ENCODE measurements around the gene GCG.

Gene GCG

GRCh38 chr2:162152147-162152546, at the start of gene GCG:
GCG (minus strand) TSS chr2:162152247; CDS start chr2:162149178, 3,069 bp downstream.
- no peak for DNase-seq (ENCODE audit: low read depth)

GRCh38 chr2:162200636-162201035, 48.6 kb upstream of the GCG start:
- DNase-seq (ENCODE audit: low read depth): no peak

DNA sequence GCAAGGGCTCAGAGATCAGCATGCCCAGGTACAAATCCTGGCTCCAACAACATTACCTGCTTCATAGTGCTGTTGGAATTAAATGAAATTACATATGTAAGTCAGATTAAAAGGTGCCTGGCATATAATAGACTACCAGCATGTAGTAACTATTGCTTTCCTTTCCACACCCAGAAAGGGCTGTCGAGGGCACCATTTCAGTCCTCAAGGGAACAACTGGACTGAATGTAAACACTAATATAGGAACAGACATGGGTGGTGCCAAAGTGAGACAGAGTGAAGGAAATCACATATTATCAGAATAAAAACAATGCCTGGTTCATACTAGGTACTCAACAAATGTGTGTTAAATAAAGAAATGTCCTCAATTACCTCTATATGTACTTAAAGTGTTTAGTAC, 47.9 kb upstream of the GCG start:
- DNase-seq (ENCODE audit: low read depth): no peak

DNA sequence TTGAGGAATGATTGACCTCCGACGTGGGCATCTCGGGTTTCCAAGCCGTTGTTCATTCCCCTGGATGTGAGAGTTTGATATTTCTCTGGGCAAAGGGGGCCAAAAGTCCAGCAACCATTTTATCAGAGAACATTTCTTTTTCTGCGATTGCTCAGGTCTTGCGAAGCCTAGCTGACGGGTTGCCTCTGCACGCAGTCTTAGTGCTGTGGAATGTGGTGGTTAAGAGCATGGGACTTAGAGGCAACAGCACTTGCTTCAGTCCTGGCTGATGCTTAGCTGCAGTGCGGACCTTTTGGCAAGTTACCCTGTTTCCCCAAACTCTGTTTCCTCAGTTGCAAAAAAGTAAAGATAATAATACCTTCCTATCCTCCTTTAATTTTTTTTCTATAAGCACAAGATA, 46.2 kb upstream of the GCG start:
- peak; percentile 94 for DNase-seq (ENCODE audit: low read depth)

DNA sequence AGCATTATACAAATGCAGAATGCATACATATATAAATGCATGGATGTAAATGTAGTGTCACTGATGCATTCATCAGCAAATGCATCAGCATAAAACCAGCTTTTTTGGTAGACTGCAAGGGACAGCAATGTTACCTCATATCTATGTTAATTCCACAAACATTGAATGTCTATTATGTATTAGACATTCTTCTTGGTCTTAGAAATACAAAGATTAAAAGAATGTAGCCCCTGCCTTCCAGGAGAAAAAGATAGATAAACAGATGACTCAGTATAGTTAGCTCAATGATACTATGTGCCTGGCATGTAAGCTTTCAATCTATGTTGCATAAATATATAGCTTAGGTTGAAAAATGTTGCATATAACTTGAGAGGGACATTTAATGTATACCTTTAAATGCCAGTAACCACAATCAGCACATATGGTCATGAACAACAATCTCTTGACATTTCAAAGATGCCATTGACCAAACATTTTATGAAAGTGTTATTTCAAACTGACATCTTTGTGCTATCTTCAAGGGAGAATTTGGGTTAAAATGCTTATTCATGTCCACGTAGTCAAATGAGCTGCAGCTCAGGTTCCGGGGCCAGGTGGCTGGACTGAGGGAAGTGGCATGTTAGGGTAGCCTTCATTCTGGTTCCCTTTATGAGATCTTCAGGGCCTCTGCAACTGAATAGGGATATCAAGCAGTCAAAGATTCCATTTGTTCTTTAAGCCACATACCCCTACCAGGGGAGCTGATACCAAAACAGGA, 45.2 kb upstream of the GCG start:
- DNase-seq (ENCODE audit: low read depth): peak; percentile 86

GRCh38 chr2:162196638-162197037, 44.6 kb upstream of the GCG start:
- DNase-seq (ENCODE audit: low read depth): peak; percentile 86

- no peak for DNase-seq (ENCODE audit: low read depth)
Observed at GRCh38 chr2:162188451-162188850, 36.4 kb upstream of the GCG start.

- DNase-seq (ENCODE audit: low read depth): no peak
Observed at GRCh38 chr2:162185541-162186232, 33.6 kb upstream of the GCG start.

GRCh38 chr2:162184821-162185450, 32.9 kb upstream of the GCG start:
- no peak for DNase-seq (ENCODE audit: low read depth)

GRCh38 chr2:162184359-162184758, 32.3 kb upstream of the GCG start:
- DNase-seq (ENCODE audit: low read depth): no peak

DNA sequence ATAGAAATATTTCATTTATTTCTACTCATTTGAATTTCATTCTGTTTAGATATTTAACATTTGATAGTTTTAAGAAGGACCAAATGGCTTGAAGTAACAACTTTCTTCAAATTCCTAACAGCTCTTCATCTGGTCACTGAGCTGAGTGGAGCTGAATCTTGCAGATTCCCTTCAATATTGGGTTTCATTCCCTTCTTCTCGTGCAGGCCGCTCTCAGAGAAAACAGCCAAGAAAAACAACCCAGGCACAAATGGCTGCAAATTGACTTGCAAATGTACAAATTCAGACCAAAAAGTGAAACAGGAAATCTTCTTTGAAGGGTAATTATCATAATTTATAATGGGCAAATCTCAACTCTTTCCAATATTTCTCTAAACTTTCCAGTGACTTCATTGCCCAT, 30.3 kb upstream of the GCG start:
- no peak for DNase-seq (ENCODE audit: low read depth)

DNA sequence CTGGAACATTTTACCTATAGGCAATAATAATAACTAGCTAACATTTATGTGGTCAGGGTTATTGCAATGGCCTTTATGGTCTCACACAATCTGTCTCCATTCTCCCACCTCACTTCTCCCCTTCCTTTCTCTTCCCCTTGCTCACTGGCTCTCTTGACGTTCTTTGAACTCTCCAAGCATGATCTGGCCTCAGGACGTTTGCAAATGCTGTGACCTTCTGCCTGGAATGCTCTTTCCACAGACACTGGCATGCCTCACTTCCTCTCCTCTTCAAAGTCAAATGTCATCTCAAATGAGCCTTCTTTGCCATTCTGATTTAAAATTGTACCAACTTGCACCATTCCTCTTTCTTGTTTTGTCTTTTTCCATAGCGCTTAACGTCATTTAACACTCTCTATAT, 25.3 kb upstream of the GCG start:
- DNase-seq (ENCODE audit: low read depth): no peak

- DNase-seq (ENCODE audit: low read depth): no peak
Observed at GRCh38 chr2:162175714-162176113, 23.7 kb upstream of the GCG start.

DNA sequence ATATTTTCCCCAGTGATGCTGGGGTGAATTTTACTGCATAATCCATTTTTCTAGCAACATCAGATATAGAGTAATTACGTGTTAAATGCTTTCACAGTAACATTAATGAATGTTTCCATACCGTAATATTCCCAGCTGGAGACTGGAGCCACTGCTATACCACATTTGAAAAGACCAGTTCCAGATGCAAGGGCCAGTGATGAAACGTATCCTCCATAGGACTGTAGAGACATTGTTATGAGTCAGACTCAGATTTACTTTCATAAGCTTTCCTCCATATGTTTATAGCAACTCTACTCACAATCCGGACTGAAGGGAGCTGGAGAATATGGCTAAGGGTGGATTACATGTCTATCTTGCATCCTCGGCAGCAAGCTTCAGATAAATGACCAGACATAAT, 22.7 kb upstream of the GCG start:
- peak; percentile 72 for DNase-seq (ENCODE audit: low read depth)

GRCh38 chr2:162172802-162173370, 20.8 kb upstream of the GCG start:
- DNase-seq (ENCODE audit: low read depth): no peak

DNA sequence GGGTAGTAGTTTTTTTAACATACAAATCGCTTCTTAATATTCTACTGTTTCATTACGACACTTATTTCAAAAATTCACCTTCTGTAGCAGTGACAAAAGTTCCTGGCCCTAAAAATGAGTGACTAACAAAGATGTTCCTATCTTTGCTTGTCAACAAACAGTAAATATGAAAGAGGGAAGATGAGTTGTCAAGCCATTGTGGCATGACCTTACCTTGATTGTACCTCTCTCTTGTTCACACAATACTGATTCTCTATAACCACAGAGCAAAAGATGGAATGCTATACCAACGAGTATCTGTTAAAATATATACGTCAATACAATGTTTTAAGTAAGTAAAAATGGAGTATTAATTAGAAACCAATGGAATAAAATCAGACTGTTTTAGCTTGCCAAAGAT, 14.7 kb upstream of the GCG start:
- DNase-seq (ENCODE audit: low read depth): no peak

- DNase-seq (ENCODE audit: low read depth): no peak
Observed at GRCh38 chr2:162166174-162166573, 14.1 kb upstream of the GCG start.

- DNase-seq (ENCODE audit: low read depth): no peak
Observed at GRCh38 chr2:162164802-162165201, 12.8 kb upstream of the GCG start.

- DNase-seq (ENCODE audit: low read depth): no peak
Observed at GRCh38 chr2:162159446-162159845, 7.4 kb upstream of the GCG start.

- DNase-seq (ENCODE audit: low read depth): no peak
Observed at GRCh38 chr2:162156149-162156548, 4.1 kb upstream of the GCG start.

DNA sequence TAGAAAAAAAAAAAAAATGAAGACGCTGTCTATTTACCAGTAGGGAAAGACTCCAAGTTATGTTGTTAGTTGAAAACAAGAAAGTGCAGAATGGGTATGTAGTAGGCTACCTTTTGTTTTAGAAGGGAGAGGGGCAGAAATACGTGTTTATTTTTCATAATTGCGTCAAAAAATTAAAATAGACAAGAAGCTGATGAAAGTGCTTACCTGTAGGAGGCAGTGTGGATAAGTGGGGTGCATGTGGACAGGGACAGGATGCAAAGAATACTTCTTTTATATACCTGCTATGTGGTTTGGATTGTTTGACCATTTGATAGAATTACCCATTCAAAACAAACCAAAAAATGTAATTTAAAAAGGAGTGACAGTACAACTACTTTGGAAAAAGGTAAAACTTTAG, 3.0 kb upstream of the GCG start:
- DNase-seq (ENCODE audit: low read depth): no peak

DNA sequence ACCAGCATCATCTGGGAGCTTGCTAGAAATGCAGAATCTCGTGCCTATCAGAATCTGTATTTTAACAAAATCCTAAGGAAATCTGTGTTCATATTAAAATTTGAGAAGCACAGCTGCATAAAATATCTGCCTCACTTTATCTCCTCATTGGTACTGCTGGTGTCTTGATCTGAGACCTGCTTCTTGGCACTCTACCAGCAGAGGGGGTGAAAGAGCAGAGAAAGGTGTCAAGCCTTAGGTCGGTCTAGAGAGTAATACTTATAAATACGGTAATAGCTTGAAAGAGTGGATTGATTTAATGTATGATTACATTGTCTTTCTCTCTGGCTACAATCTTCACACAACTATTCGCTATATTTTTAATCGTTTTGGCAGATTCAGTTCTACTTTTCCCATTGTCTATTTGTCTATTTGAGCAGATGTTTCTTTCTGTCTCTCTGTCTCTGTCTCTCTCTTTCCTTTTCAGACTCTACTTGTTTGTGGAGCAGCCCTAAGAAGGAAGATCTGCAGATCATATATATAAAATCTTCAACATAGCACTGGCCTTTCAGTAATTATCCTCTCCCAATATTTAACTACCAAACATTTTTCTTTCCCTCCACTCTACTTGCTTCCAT, 1.7 kb upstream of the GCG start:
- peak; percentile 56 for DNase-seq (ENCODE audit: low read depth)

GRCh38 chr2:162149940-162150339, 2.1 kb downstream of the GCG start:
- no peak for DNase-seq (ENCODE audit: low read depth)

Data from iris pigment epithelial cell (primary cell).